ENCODE data around the gene ST6GALNAC3.

Gene ST6GALNAC3

DNA sequence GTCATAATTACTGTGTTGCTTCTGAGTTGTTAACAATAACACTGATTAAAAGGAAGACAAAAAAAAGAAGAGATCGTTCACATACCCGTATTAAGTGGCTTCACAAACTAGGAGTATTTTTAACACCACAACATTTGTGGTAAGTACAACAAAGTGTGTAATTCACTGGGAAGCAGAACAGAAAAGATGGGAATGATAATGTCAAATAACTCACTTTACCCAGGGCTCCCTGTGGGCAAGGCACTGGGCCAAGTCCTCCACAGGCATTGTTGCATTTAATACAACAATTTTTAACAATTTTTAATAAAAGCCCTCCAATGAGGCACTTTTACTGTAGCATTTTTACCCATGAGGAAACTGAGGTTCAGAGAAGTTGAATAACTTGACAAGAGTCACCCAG is 407.7 kb downstream of the ST6GALNAC3 start:
- TF ChIP-seq, protein P1, sequence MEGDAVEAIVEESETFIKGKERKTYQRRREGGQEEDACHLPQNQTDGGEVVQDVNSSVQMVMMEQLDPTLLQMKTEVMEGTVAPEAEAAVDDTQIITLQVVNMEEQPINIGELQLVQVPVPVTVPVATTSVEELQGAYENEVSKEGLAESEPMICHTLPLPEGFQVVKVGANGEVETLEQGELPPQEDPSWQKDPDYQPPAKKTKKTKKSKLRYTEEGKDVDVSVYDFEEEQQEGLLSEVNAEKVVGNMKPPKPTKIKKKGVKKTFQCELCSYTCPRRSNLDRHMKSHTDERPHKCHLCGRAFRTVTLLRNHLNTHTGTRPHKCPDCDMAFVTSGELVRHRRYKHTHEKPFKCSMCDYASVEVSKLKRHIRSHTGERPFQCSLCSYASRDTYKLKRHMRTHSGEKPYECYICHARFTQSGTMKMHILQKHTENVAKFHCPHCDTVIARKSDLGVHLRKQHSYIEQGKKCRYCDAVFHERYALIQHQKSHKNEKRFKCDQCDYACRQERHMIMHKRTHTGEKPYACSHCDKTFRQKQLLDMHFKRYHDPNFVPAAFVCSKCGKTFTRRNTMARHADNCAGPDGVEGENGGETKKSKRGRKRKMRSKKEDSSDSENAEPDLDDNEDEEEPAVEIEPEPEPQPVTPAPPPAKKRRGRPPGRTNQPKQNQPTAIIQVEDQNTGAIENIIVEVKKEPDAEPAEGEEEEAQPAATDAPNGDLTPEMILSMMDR (IDR thresholded peaks at IDR 0.05; ENCODE audit: low read length), result no peak
- TF ChIP-seq EZH2 (optimal IDR thresholded peaks at IDR 0.05; ENCODE audit: low read depth, low read length), result no peak
- no peak for TF ChIP-seq EZH2phosphoT487 (IDR thresholded peaks at IDR 0.05; ENCODE audit: low read length)
- no peaks in the 10 kb centered on the region for H4K20me1 ChIP-seq (ENCODE audit: insufficient read depth, low read length)
- H3K4me2 ChIP-seq (ENCODE audit: low read depth, low read length), result no peak overlapping the region
- no peaks in the 10 kb centered on the region for H3F3A ChIP-seq (ENCODE audit: insufficient read depth, low read length)
- H3K79me2 ChIP-seq (ENCODE audit: low read length), result no peaks in the 10 kb centered on the region
- H3K4me1 ChIP-seq (ENCODE audit: low read length), result no peaks in the 10 kb centered on the region
- no peak overlapping the region for H3K9ac ChIP-seq (ENCODE audit: low read length)
- H2AFZ ChIP-seq (ENCODE audit: low read length), result no peak overlapping the region
- no peaks in the 10 kb centered on the region for H3K36me3 ChIP-seq (replicated peaks; ENCODE audit: insufficient read depth, low read length)
- no peak overlapping the region for H3K4me3 ChIP-seq (ENCODE audit: low read length)
- DNase-seq, result no peak
- no peak overlapping the region for H3K27ac ChIP-seq (ENCODE audit: low read length)
- H3K9me3 ChIP-seq (replicated peaks; ENCODE audit: insufficient read depth, low read length), result no peaks in the 10 kb centered on the region
- no peaks in the 10 kb centered on the region for H3K9me2 ChIP-seq (replicated peaks; ENCODE audit: insufficient read depth, low read length)
- no peaks in the 10 kb centered on the region for H3K27me3 ChIP-seq (replicated peaks; ENCODE audit: insufficient read depth, low read length)

DNA sequence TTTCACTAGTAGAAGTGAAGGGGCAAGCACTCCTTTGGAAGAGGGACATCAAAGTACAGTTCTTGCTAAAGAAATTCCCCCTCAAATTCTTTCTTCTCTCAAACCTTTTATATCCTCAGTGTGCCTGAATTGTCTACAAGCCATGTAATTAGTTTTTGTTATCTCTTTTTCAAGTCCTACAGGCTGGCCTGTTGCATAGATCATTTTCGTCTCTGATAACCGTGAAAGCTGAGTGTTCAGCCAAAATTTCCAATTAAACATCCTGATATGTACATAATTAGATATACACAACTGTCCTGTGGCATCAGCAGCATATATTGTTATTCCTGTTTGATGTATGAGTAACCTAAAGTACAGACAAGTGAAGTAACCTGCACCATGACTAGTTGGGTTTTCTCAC is 417.2 kb downstream of the ST6GALNAC3 start:
- H2AFZ ChIP-seq (ENCODE audit: low read length), result no peak overlapping the region
- DNase-seq, result no peak
- no peaks in the 10 kb centered on the region for H4K20me1 ChIP-seq (ENCODE audit: insufficient read depth, low read length)
- TF ChIP-seq EZH2 (optimal IDR thresholded peaks at IDR 0.05; ENCODE audit: low read depth, low read length) (no peak), EZH2phosphoT487 (IDR thresholded peaks at IDR 0.05; ENCODE audit: low read length) (no peak)
- TF ChIP-seq, protein P1 (IDR thresholded peaks at IDR 0.05; ENCODE audit: low read length), result no peak
- H3K9ac ChIP-seq (ENCODE audit: low read length), result no peak overlapping the region
- H3K4me1 ChIP-seq (ENCODE audit: low read length), result no peaks in the 10 kb centered on the region
- H3K4me3 ChIP-seq (ENCODE audit: low read length), result no peak overlapping the region
- no peak overlapping the region for H3K4me2 ChIP-seq (ENCODE audit: low read depth, low read length)
- no peaks in the 10 kb centered on the region for H3K79me2 ChIP-seq (ENCODE audit: low read length)
- H3F3A ChIP-seq (ENCODE audit: insufficient read depth, low read length), result no peaks in the 10 kb centered on the region
- no peaks in the 10 kb centered on the region for H3K9me3 ChIP-seq (replicated peaks; ENCODE audit: insufficient read depth, low read length)
- H3K27me3 ChIP-seq (replicated peaks; ENCODE audit: insufficient read depth, low read length), result no peaks in the 10 kb centered on the region
- H3K27ac ChIP-seq (ENCODE audit: low read length), result no peak overlapping the region
- H3K9me2 ChIP-seq (replicated peaks; ENCODE audit: insufficient read depth, low read length), result no peaks in the 10 kb centered on the region
- no peaks in the 10 kb centered on the region for H3K36me3 ChIP-seq (replicated peaks; ENCODE audit: insufficient read depth, low read length)

DNA sequence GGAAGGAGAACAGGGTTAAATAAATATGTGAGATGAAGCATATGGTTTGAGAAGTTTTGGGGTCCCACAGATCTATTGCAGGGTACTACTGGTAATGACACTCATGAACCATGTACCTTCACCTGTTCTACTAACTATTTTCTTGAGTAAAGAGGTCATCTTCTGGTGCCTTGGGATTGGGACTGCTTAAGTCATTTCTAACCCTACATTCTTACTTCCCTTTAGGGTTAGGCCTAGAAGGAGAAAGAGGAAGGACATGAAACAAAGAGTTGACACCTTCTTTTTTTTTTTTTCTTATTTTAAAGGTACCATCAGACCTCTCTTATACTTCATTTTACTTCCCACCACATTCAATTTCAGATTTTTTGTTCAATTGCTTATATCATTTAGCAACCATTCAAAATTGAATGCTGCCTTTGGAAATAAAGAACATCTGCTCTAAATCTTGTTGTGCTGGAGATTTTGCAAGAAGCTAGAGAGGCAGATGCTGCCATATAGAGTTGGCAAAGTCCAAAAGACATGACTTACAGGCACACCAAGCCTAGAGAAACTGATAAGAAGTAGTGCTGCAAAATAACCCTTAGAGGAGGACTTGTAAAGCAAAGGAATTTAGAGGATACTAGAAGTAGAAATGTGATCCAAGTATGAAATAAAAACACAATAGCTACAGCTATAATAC is 418.3 kb downstream of the ST6GALNAC3 start:
- H3F3A ChIP-seq (ENCODE audit: insufficient read depth, low read length), result no peaks in the 10 kb centered on the region
- H3K79me2 ChIP-seq (ENCODE audit: low read length), result no peaks in the 10 kb centered on the region
- no peaks in the 10 kb centered on the region for H3K27me3 ChIP-seq (replicated peaks; ENCODE audit: insufficient read depth, low read length)
- no peak overlapping the region for H3K27ac ChIP-seq (ENCODE audit: low read length)
- H2AFZ ChIP-seq (ENCODE audit: low read length), result no peak overlapping the region
- no peaks in the 10 kb centered on the region for H3K9me2 ChIP-seq (replicated peaks; ENCODE audit: insufficient read depth, low read length)
- no peak overlapping the region for H3K4me3 ChIP-seq (ENCODE audit: low read length)
- H3K4me2 ChIP-seq (ENCODE audit: low read depth, low read length), result no peak overlapping the region
- no peaks in the 10 kb centered on the region for H4K20me1 ChIP-seq (ENCODE audit: insufficient read depth, low read length)
- H3K9me3 ChIP-seq (replicated peaks; ENCODE audit: insufficient read depth, low read length), result no peaks in the 10 kb centered on the region
- no peaks in the 10 kb centered on the region for H3K36me3 ChIP-seq (replicated peaks; ENCODE audit: insufficient read depth, low read length)
- H3K4me1 ChIP-seq (ENCODE audit: low read length), result no peaks in the 10 kb centered on the region
- no peak for TF ChIP-seq EZH2phosphoT487 (IDR thresholded peaks at IDR 0.05; ENCODE audit: low read length)
- no peak for TF ChIP-seq EZH2 (optimal IDR thresholded peaks at IDR 0.05; ENCODE audit: low read depth, low read length)
- TF ChIP-seq, protein P1 (IDR thresholded peaks at IDR 0.05; ENCODE audit: low read length), result no peak
- no peak overlapping the region for H3K9ac ChIP-seq (ENCODE audit: low read length)
- DNase-seq, result no peak

Data from MM.1S (cell line).